Measurements from ENCODE around the gene C13orf42. TPM values are rescaled to one million over a fixed set of nuclear protein-coding genes. Genes with fewer than 3 reads are reported as not detected.

Gene C13orf42
- total RNA-seq, 1 experiment from 2014 or later: not detected

GRCh38 chr13:51134763-51135365, 23.8 kb upstream of the C13orf42 start:
- Histone ChIP-seq H3K36me3 (ENCODE audit: control insufficient read depth in 1 of 2, insufficient read depth in 2 of 2, low read length in 2 of 2) (no peaks in the 10 kb centered on the region), H4K20me1 (ENCODE audit: insufficient read depth) (no peaks in the 10 kb centered on the region), H3K9me2 (ENCODE audit: insufficient read depth) (no peaks in the 10 kb centered on the region), H3K4me1 (ENCODE audit: control insufficient read depth in 1 of 2, insufficient read depth in 2 of 2, low read length in 2 of 2) (no peaks in the 10 kb centered on the region), H3K79me2 (ENCODE audit: insufficient read depth, low read length) (no peaks in the 10 kb centered on the region), H3K27me3 (ENCODE audit: insufficient read depth, low read length) (no peaks in the 10 kb centered on the region), H3K9ac (ENCODE audit: low read length) (no peak overlapping the region), H3K4me2 (ENCODE audit: low read length) (no peak overlapping the region), H3K4me3 (replicated peaks in 1 of 2; ENCODE audit: low read depth in 1 of 2, low read length in 2 of 2) (no peak overlapping the region), H3K27ac (ENCODE audit: low read depth, low read length) (no peak overlapping the region), H2AFZ (ENCODE audit: low read depth, low read length, poor library complexity, severe bottlenecking) (no peak overlapping the region), H3K9me3 (ENCODE audit: control insufficient read depth in 1 of 2, insufficient read depth in 1 of 2, low read depth in 1 of 2, low read length in 2 of 2) (no peaks in the 10 kb centered on the region)
- intact Hi-C loops (cut with micrococcal nuclease): no loop called here
- CTCF ChIA-PET: no interaction called here
- POLR2A ChIA-PET: no interaction called here
- BruUV-seq (replicated peaks): no TSS peak
- ATAC-seq: no peak
- no peak for DNase-seq (ENCODE audit: low read depth, low spot score)
- TF ChIP-seq, protein P1, sequence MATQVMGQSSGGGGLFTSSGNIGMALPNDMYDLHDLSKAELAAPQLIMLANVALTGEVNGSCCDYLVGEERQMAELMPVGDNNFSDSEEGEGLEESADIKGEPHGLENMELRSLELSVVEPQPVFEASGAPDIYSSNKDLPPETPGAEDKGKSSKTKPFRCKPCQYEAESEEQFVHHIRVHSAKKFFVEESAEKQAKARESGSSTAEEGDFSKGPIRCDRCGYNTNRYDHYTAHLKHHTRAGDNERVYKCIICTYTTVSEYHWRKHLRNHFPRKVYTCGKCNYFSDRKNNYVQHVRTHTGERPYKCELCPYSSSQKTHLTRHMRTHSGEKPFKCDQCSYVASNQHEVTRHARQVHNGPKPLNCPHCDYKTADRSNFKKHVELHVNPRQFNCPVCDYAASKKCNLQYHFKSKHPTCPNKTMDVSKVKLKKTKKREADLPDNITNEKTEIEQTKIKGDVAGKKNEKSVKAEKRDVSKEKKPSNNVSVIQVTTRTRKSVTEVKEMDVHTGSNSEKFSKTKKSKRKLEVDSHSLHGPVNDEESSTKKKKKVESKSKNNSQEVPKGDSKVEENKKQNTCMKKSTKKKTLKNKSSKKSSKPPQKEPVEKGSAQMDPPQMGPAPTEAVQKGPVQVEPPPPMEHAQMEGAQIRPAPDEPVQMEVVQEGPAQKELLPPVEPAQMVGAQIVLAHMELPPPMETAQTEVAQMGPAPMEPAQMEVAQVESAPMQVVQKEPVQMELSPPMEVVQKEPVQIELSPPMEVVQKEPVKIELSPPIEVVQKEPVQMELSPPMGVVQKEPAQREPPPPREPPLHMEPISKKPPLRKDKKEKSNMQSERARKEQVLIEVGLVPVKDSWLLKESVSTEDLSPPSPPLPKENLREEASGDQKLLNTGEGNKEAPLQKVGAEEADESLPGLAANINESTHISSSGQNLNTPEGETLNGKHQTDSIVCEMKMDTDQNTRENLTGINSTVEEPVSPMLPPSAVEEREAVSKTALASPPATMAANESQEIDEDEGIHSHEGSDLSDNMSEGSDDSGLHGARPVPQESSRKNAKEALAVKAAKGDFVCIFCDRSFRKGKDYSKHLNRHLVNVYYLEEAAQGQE (IDR thresholded peaks at IDR 0.05; ENCODE audit: low read depth): no peak
- TF ChIP-seq EZH2phosphoT487 (IDR thresholded peaks at IDR 0.05; ENCODE audit: borderline replicate concordance) (no peak), ATF3 (IDR thresholded peaks at IDR 0.05) (no peak), ZNF274 (IDR thresholded peaks at IDR 0.05; ENCODE audit: low read depth, low read length) (no peak), SIN3A (IDR thresholded peaks at IDR 0.05; ENCODE audit: low read depth) (no peak), ZFX (IDR thresholded peaks at IDR 0.05) (no peak), SP1 (IDR thresholded peaks at IDR 0.05; ENCODE audit: low read depth) (no peak), TCF7L2 (IDR thresholded peaks at IDR 0.05; ENCODE audit: borderline replicate concordance, extremely low read depth, insufficient read depth, insufficient read length) (no peak), SRF (IDR thresholded peaks at IDR 0.05; ENCODE audit: low read depth) (no peak), EGR1 (IDR thresholded peaks at IDR 0.05; ENCODE audit: low read depth) (no peak)
- RAD21 ChIA-PET (ENCODE audit: low non-redundant PET in 1 of 2, low total read pairs in 2 of 2, uncharacterized antibody in 2 of 2, unreplicated experiment in 2 of 2): no interaction called here
